Panc1 (cell line): ENCODE data around the gene ZBTB1.

Experiments used
- CTCF ChIP-seq: fragments of 450-650 bp; IDR thresholded peaks from 2 replicates; pipeline ENCODE4 v1.5.1; 2017; ENCODE audit warnings: mild to moderate bottlenecking
- POLR2AphosphoS5 ChIP-seq: IDR thresholded peaks from 2 replicates; pipeline ENCODE4 v1.6.1; 2012; ENCODE audit warnings: mild to moderate bottlenecking, low read depth, low read length, moderate library complexity
- SIN3A ChIP-seq: IDR thresholded peaks from 2 replicates; pipeline ENCODE4 v1.6.1; 2012; ENCODE audit warnings: low read depth, mild to moderate bottlenecking, low read length, moderate library complexity, borderline replicate concordance; ENCODE audit not compliant: insufficient read depth
- TCF7L2 ChIP-seq: IDR thresholded peaks from 2 replicates; pipeline ENCODE4 v1.6.1; 2011; ENCODE audit warnings: mild to moderate bottlenecking, low read depth, low read length, inconsistent platforms

- TF ChIP-seq CTCF (no peak), TCF7L2 (no peak), SIN3A (no peak), POLR2AphosphoS5 (no peak)
Measured at GRCh38 chr14:64475585-64476273, 28.8 kb upstream of the ZBTB1 start.
